Gastrocnemius medialis (tissue), 4 donors: Measurements from ENCODE around the gene EHD1.

Source experiments
- CTCF ChIP-seq, 5 experiments: fragments of 450-650 bp in 3 of 5; fragments of 200-600 bp in 2 of 5; sonication (generic) in 2 of 5; IDR thresholded peaks in 4 of 5; conservative IDR thresholded peaks in 1 of 5; 1 replicate in 4 of 5; 2 replicates in 1 of 5; pipeline ENCODE4 v1.5.1; 2016 to 2019; ENCODE audit warnings: antibody characterized with exemption in 5 of 5, mild to moderate bottlenecking in 3 of 5, moderate library complexity in 3 of 5
- POLR2A ChIP-seq, 2 donors: fragments of 450-650 bp; IDR thresholded peaks; one replicate each; pipeline ENCODE4 v1.6.1; 2017; ENCODE audit warnings: antibody characterized with exemption in 2 of 2, mild to moderate bottlenecking in 2 of 2, moderate library complexity in 2 of 2

- TF ChIP-seq CTCF (IDR thresholded peaks at IDR 0.05 in 4 of 5, conservative IDR thresholded peaks at IDR 0.05 in 1 of 5) (no peak), POLR2A (IDR thresholded peaks at IDR 0.05) (no peak)
Observed at GRCh38 chr11:64903291-64903833, 24.9 kb upstream of the EHD1 start.
